GM18499 (cell line): Measurements from ENCODE around the gene MCEMP1.

Source experiments
- ATAC-seq: cut with Tn5 transposase; IDR thresholded peaks from one replicate; pipeline ENCODE4 v1.9.1; 2021; ENCODE audit warnings: moderate number of reproducible peaks; ENCODE audit not compliant: insufficient read depth, unreplicated experiment

The MCEMP1 gene

DNA sequence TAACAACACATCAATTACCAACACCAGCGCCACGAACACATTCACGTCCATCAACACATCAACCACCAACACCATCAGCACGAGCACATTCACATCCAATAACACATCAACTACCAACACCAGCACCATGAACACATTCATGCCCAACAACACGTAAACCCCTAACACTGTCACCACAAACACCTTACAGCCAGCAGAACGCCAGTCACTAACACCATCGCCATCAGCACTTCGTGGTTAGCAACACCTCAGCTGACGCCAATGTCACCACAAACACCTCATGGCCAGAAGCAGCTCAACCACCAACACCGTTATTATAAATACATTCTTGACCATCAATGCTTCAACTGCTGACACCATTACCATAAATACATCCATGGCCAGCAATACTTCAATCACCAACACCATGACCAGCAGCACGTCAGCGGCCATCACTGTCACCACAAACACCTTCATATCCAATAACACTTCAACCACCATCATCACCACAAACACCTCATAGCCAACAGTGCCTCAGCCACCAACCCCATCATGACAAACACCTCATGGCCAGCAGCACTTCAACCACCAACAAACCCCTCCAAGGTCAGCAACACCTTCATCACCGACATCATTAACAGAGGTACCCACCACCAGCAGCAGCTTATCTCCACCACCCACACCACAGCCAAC, 15.7 kb downstream of the MCEMP1 start:
- ATAC-seq, result no peak

DNA sequence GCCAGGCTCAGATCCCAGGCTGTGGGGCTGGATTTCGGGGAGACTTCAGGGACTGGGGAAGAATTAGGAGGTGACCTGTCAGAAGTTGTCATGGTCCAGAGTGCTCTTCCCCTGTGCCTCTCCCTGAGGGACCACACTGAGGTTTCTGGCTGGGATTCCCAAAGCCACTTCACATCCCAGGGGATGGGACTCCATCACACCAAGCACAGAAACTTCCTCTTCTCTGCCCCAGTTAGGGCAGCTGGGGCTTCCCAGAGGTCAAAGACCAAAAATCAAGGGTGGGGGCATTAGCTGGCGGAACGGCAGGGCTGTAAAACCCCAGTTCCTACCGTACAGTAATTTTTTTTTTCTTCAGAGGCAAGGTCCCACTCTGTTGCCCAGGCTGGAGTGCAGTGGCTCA, 17.6 kb downstream of the MCEMP1 start:
- no peak for ATAC-seq

DNA sequence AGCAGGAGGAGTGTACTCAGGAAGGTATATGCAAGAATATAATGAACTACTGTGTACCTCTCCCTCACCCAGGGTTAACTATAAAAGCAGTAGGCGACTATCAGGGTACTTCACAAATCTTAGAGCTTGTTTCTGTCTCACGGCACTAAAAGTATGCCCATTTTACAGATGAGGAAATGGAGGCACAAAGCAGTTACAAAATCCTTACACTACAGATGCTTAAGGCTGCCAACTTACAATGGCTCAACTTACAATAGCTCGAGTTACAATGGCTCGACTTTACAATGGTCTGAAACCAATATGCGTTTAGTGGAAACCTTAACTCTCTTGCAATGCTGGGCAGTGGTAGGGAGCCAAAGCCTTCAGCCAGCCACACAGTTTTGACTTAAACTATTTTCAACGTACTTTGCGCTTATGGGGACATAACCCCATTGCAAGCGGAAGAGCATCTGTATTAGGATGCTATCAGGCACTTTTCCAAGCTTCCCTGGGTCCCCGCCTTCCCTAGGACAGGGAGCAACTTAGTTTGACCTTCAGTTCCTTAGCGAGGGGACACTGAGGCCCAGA, 20.9 kb downstream of the MCEMP1 start:
- no peak for ATAC-seq

DNA sequence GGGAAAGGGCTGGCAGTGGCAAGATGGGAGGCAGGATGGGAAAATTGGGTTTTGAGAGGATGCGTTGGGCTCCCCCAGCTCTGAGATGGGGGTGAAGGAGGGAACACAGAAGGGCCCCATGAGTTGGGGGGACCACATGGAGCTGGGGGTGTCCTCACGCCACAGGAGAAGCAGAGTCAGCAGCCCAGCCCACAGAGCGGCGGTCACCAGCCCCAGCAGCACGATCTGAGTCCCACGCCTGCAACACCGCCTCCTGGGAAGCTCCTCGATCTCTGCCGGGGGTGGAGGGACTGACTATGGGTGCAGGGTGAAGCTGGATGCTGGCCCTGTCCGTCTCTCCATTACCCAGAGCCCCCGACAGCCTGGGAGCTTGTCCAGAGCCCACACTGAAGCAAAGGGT, 21.7 kb downstream of the MCEMP1 start:
- ATAC-seq, result no peak

DNA sequence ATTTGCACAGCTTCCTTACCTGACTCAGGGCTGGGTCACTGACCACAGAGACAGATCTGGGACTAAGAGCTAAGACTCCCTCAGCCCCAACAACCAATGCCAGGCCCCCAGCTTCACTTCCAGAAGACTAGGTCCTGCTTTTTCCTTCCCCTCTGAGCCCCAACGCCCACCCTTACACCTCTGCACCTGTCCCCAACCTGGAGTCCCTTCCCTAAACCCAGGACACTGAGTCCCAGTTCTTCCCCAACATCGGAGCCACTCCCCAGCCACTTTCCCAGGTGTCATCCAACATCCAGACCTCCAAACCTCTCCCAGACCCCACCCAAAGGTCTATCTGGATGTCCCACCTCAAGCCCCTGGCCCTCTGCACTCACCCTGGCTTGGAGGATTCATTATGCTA, 22.1 kb downstream of the MCEMP1 start:
- no peak for ATAC-seq

DNA sequence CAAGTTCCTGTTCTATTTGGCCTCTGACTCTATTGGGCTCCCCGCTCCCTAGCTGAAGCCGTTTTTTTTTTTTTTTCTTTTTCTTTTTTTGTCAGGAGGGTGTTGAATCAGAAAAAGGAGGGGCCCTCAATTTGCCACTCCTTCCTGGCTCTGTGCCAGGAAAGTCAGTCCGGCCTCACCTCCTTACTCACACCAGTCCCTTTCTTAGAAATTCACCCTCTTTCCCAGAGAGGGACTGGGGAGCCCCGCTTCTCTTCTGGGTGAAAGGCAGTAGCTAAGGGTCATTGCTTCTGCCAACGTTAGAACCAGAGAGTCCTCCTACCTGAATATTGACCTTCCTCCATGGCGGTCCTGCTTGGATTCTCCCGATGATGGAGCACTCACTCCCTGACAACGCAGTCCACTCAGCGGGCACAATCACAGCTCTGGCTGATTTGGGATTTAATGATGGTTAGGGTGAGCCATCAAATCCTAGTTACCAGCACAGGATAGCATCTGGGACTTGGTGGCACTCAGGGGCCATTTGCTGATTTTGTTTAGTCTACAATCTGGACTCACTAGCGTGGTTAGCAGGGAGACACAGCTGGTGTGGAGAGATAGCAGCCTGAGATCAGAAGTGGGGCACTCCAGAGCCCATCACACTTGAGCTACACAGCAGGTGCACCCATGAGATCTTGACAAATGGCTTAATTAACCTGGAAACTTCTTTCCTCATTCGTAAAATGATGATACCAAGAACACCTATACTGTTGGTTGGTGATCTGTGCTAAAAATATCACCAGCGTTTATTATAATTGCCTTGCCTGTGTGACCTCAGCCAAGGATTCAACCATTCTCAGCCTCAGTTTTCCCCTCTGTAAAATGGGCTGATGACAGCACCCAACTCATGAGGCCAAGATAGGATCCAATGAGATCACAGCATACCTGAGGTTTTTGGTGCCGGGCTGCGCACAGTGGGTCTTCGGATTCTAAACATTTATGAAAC, 22.8 kb downstream of the MCEMP1 start:
- no peak for ATAC-seq

DNA sequence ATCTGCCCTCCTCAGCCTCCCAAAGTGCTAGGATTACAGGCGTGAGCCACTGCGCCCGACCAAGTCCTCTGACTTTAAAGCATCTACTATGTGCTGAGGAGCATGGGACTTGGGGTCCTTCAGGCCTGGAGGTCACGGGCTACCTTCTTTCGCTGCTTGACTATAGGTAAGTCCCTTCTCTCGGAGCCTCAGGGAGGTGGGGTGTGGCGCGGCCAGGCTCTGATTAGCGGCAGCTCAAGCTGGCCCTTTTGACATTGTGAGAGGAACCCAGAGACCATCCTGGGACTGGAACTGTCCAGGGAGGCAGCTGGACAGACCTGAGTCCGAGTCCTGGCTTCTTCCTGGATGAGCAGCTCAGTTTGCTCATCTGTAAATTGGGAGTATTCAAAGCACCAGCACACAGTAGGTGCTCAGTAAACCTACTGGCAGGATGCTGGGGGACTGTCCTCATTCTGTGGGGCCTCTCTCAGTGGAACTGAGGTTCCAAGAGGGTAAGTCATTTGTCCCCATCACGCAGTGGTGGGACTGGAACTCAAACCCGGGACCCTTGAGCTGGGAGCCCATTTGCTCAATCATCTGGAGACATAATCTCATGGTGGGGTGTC, 24.3 kb downstream of the MCEMP1 start:
- ATAC-seq, result no peak

DNA sequence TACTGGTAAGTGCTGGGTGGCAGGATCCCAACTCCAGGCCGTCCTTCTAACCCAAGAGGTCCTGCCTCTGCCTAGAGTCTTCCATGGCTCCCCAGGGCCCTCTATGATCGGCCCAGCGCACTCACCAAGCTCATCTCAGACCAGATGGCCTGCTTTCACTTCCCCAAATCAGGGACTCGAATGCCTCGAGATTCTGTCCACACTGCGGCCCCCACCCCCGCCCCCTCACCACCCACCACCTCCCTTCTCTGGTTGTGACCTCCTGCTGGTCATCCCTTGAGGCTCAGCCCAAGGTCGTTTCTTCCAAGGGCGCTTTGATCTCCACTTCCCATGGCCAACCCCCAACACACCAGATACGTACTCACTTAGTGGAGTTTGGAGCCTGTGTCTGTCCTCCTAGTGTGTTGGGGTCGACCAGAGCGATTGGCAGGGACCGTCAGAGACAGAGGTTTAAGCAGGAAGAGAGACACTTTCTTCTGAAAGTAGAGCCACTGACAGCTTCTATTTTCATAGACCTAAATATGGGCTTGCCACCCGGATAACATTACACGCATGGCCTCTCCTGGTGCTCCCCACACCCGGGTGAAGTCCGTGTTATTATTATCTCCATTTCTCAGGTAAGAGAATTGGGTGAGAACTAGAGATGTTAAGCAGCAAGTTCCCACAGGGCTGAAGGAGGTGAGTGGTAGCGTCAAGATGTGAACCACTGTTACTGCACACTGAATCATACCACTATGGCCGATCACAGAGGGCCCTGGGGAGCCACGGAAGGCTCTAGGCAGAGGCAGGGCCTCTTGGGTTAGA, 25.0 kb downstream of the MCEMP1 start, which contains the start of gene FCER2:
FCER2 (minus strand) TSS at position 478 of the 804 bp plus-strand sequence. CDS start 2,371 bp downstream, outside the sequence.
- no peak for ATAC-seq

DNA sequence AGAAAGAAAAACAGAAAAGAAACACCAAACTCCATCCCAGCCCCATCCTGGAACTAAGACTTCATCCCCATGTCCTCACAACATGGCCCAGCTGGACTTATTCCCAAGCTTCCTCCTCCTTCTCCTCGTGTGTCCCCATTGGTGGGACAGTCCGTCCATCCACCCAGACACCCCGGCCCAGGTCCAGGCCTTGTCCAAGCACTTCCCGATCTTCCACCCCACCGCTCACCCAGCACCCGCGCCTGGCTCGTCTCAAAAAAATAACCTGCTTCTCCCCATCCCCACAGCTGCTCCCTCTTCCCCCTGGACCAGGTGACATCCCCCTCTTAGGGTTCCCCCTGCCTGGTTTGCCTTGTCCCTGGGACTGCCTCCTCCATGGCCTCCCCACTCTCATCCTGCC, 26.4 kb downstream of the MCEMP1 start:
- ATAC-seq, result no peak

DNA sequence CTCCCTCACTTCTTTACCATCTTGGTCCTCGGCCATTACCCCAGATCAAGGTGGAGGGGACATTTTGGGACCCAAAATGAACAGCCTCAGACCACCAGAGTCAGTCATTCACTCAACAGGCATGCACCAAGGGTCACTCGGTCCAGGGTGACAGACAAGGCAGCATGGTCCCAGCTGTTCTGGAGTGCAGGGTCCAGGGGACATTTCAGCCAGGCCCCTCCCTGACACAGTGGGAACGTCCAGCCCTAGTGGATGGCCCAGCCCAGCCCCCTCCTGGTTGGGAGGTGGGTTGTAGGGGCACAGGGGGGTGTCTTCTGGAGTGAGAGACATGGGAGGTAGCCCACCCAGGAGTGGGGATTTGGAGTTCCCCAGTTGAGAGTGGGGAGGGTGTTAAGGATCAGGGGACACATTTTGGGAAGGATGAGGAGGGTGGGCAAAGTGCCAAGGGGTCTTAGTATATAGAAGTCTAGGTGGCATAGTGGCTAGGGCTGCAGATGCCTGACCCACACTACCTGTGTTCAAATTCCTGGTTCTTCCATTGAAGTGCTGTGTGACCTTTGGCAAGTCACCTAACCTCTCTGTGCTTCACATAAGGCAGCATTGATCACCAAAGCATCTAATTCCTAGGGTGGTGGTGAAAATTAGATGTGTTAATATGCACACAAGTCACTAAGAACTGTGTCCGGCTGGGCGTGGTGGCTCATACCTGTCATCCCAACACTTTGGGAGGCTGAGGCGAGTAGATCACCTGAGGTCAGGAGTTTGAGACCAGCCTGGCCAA, 27.6 kb downstream of the MCEMP1 start:
- no peak for ATAC-seq

DNA sequence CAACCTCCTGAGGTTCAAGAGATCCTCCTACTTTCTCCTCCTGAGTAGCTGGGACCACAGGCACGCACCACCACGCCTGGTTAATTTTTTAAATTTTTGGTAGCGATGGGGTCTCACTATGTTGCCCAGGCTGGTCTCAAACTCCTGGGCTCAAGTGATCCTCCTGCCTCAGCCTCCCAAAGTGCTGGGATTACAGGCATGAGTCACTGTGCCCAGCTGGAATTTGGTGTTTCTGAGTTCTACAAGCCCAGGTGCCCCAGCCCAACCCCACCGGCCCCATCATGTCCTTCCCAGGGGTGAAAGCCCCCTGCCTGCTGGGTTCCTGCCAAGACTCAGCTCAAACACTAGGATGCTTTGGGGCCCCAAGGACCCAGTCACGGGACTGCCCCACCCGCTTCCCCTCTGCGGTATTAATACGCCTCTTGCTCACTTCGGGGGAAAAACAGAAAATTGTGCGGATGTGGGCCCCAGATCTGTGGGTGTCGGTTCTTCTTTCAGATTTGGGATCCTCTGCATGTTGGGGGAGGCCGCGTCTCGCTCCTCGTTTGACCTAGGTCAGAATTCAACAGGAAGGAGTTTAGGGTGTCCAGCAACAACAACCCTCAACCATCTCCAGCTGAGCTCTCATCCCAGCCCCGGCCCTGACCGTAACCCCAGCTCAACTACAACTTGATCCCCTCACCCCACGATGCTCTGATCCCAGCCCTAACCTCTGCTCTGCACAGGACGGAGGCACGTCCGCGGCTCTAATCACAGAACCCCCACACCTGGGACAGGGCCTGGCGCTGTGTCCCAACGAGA, 28.7 kb downstream of the MCEMP1 start:
- no peak for ATAC-seq

DNA sequence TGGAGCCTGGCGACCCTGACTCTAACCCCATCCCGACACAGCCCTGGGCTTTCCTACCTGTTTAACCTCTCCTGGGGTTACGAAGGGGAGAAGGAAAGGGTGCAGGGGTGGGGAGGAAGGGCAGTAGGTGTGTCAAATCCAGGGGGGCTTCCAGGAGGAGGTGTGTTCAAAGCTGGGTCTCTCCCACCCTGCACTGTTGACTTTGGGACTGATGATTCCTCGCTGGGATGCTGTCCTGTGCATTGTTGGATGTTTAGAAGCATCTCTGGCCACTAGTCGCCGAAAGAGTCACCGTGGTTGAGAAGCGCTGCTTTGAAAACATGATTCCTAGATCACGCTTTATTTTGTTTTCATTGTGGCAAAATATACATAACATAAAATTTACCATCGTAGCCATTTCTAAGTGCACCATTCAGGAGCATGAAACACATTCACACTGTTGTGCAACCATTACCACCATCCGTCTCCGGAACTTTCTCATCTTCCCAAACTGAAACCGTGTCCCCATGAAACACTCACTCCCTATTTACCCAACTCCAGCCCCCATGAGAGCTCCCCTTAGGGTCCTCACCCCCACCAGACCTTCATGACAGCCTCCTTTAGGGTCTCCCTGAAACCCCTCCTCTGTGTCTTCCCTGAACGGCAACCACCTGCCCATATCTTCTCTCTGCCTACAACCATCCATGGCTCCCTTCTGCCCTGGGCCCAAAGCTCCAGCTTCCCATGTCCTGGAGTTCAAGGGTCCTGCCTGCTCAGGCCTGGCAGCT, 29.5 kb downstream of the MCEMP1 start:
- no peak for ATAC-seq

DNA sequence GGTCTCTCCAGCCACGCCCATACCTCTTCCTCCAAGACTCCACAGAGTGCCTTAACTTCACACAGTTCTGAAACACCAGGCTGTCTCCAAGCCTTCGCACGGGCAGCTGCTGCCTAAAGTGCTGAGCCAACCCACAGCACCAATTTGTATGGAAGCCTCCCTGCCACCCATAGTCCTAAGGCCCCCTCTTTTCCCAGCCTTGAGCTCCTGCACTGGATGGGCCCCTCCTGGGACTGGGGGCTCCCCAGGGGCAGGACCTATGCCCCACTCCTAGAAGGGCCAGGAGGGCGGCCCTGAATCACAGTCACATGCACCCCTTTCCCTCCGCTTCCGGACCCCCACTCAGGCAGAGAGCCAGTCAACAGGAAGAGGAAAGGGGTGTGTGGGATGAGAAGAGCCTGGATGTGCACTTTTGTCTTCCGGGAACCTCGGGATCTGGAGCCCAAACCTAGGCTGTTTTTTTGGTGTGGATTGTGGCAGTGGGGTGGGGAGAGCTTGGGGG, 30.1 kb downstream of the MCEMP1 start:
- ATAC-seq, result no peak

DNA sequence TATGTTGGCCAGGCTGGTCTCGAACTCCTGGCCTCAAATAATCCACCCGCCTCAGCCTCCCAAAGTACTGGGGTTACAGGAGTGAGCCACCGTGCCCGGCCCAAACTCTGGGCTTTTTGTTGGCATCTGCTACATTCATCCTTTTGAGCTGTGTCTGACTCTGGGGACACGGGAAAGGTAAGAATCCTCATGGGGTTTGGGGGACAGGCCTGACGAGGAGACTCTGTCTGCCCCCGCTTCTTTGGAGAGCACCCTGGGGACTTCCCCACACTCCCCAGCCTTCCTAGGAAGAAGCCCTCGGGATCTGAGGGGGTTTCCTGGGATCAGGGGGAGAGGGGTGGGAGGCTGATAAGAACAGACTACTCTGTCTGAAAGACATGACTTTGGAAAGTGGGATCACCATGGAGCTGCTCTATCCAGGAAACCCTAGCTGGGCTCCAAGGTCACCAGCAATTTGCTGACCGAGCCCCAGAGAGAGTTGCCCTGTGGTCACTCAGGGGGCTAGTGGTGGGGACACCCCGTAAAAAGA, 33.1 kb downstream of the MCEMP1 start:
- ATAC-seq, result no peak

DNA sequence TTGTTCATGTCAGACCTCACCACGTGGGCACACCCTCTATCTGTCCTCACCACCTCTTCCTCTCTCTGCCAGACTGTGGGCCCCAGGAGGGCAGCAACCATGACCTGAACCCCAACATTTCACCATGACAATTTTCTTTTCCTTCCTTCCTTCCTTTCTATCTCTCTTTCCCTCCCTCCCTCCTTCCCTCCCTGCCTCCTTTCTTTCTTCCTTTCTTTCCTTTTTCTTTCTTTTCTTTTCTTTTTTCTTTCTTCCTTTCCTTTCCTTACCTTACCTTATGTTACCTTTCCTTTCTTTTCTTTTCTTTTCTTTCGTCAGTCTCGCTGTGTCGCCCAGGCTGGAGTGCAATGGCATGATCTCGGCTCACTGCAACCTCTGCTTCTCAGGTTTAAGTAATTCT, 33.7 kb downstream of the MCEMP1 start:
- no peak for ATAC-seq

DNA sequence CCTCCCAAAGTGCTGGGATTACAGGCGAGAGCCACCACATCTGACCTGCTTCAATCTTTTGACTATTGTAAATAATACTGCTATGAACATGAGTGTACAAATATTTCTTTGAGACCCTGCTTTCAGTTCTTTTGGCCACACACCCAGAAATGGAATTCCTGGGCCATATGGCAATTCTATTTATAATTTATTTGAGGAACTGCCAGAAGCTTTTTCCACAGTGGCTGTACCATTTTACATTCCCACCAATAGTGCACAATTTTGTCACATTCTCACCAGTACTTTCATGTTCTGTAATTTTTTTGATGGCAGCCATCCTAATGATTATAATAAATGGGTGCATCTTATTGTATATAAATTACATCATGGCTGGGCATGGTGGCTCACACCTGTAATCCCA, 38.8 kb downstream of the MCEMP1 start:
- no peak for ATAC-seq

DNA sequence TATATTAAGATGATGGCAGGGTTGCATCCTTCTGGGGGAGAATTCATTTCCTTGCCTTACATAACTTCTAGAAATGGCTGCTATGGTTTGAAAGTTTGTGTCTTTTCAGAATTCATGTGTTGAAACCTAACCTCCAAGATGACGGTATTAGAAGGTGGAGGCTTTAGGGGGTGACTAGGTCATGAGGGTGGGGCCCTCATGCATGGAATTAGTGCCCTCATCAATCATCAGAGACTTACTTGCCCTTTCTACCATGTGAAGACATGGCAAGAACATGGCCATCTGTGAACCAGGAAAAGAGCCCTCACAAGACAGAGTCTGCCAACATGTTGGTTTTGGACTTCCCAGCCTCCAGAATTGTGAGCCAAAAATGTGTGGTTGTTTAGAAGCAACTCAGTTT, 39.9 kb downstream of the MCEMP1 start:
- ATAC-seq, result no peak
